Stimulated activated CD4-positive, alpha-beta T cell treated with anti-CD3 and anti-CD28 coated beads, TNF-alpha, amount 100 ng/mL, for 48 hours (primary cell): ENCODE measurements around the gene SFMBT2.

Source experiments
- DNase-seq, 3 donors: peaks; one replicate each; pipeline ENCODE4 v3.0.0-alpha.2; 2020; ENCODE audit warnings: low read depth in 3 of 3

The SFMBT2 gene

DNA sequence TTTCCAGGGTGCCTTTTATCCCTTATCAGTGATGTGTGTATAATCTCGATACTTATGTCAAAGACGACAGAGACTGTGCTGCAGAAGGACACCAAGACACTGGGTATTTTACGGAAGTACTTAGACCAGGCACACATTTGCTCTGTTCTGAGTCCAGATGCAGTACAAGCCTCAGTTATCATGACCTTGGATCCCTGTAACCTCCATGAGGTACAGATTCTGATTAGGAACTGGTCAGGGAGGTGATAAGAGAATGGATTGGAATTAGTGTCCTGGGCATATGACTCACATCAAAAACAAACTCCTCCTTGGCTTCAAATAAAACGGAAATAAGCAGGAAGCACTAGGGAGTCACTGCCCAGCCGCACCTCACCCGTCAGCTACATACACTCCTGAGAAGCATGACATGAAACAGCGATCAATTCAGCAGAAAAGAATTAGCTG is 146.5 kb downstream of the SFMBT2 start:
- no peak for DNase-seq

DNA sequence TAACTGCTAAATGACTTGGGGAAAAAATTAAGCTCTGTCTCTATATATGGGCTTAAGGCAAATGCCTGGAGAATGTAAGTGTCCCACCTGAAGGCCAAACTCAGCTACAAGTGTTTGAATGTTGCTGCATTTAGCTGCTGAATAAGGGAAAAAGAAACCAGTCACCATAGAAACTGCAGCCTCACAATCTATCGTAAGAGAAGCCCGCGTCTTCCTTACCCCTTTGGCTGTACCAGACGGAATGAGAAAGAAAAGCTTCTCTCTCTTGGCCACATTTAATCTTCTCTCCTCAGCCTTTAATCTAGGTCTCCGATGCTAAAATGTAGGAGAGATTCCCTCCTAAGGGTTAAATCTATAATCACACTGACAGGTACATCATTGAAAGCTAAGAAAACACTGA is 147.2 kb downstream of the SFMBT2 start:
- DNase-seq: no peak

DNA sequence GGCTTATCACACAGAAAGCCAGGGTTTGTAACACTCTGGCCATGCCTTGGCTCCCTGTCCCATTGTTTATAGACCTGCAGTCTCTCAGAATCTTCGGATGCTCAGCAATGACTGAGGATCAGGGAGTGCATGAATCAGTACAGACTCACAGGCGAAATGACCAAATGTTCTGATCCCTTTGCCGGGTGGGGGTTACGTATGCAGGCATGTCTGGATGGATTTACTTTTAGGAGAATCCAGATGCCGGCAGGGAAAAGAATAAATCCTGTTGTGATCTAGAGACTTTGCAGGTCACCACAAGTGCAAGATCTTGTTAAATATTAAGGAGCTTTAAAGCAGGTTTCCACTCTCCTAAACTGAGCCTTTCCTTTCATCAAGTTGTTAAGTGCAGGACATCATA is 149.5 kb downstream of the SFMBT2 start:
- DNase-seq: no peak

DNA sequence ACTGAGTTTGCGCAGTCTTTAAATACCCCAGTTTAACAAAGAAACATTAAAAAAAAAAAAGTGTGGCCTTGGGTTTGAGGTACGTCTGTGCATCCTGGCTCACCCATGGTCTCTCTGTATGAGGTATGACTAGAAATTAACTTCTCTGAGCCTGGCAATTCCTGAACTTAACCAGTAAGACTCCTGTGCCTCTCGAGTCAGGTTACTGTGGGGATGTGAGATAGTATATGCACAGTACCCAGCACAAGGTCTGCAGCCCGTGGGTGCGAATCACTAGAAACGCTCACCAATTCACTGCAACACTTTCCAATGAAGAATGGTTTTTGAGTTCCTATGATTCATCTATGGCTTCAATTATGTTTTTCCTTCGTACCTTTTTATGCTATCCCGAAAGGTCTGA is 149.9 kb downstream of the SFMBT2 start:
- no peak for DNase-seq

DNA sequence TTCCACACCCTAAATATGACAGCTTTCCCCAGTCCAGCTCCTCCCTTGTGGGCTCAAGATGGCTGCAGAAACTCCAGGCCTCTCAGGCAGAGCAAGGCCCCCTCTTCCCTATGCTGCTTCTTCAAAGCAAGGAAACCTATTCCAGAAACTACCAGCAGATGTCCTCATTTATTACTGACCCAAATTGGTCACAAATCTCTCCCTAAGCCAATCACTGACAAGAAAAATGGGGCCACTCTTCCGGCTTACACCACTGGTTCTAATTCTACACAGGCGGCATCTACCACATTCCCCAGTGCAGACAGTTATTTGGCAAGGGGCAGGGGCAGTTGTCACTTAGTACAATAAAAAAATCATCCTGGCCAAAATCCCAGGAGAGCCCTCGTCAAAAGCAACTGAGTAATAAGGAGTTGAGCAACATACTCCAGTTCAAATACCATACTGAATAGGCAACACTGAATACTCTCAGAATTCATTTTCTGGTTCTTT is 150.4 kb downstream of the SFMBT2 start:
- no peak for DNase-seq

DNA sequence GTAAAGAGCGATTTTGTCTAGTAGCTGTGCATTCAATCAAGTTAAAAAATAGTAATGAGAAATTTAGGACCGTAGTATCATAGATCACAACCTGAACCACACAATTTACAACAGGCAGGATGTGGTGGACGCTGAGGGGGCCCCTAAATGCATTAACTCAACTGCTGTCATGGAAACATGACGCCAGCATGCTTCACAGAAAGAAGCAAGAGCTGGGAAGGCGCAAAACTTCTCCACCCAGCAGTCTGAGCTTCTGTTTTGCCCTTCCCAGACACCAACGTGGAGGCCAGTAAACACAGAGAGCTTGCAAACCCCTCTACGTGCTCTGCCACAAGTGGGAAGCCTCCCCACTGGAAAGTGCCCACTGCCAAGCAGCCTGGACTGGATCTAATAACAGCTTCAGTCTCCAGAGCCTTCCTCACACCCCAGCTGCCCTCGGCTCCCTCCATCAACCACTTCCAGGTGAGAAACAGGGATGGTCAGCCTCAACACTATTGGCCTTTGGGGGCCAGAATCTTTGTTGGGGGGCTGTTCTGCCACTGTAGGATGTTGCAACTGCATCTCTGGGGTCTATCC is 151.8 kb downstream of the SFMBT2 start:
- DNase-seq: peak; percentile 34 to 50 (median 49)

DNA sequence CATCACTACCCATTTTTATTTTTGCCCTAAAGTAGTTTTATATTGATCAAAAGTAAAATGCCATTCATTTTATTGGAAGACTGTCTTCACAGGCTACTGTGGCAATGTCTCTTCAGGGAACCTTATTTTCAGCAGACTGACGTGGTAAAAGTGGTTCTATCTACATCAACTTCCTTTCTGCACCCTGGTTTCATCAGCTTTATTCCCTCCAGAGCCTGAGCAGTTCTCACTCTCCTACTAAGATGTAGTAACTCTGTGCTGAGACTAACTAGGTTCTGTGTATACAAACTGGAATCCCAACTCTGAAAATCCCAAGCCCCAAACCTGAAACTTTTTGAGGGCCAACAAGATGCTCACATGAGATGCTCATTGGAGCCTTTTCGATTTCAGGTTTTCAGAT is 155.3 kb downstream of the SFMBT2 start:
- DNase-seq: no peak

DNA sequence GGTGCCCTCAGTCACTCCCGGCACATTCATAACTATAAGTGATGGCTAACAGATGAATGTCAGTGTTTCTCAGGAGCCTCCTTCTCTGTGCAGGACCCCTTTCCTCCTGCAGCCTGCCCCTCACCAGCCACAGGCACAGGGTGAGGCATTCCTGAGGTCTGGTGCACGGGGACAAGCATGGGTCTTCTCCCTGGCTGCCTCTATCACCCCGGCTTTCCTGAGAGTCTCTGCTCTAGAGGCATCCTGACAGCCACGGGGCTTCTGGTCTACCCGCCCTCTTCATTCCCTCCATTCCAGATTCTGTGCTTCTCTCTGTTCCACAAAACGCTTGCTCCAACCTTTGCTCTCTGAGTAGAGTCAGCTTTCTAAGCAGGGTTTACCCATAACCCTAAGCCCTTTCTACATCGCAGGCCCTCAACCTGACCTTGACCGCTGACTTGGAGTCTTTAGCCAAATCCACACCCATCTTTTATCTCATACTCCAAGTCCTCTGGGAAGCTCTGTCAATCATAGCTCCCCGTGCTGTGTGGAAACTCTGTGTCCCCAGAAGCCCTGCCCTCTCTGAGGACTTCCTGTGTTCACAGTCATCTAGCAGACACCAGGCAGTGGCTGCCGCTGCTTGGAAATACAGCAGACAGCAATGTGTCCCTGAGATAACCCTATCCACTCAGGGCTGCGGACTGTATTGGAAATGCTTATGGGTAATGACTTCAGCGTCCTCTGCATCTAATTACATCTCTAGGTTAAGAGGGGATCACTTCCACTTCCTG is 159.0 kb downstream of the SFMBT2 start:
- DNase-seq: no peak

DNA sequence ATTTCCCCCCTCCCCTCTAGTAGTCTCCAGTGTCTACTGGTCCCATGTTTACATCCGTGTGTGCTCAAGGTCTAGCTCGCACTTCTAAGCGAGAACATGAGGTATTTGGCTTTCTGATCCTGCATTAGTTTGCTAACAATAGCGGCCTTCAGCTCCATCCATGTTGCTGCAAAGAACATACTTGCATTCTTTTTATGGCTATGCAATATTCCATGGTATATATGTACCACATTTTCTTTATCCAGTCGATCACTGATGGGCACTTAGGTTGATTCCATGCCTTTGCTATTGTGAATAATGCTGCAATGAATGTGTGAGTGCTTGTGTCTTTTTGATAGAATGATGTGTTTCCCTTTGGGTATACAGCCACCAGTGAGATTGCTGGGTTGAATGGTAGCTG is 160.6 kb downstream of the SFMBT2 start:
- no peak for DNase-seq

DNA sequence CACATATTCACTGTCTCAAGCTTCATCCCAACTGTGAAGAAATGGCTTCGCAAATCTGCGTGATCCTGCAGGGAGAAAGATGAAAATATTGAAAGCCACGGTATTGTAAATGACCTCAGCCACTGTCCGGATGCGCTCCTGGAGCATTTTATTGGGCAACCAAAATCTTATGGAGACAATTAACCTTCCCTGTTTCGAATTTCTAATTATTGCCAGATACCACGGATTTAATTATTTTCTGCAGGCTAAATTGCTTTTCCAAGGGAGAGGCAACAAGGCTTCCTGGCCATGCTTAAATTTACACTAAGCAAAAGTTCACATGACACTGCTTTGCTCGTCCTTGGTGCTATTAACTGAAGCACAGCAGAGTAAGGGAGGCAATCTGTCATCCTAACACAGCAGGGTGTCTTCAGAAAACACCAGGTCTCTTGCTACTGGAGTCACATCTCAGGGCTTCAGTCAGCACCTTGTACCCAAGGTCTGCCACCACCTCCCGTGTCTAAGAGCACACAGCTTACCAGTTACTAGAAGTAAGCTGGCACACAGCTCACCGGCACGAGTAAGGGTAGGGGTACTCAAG is 162.2 kb downstream of the SFMBT2 start:
- no peak for DNase-seq

DNA sequence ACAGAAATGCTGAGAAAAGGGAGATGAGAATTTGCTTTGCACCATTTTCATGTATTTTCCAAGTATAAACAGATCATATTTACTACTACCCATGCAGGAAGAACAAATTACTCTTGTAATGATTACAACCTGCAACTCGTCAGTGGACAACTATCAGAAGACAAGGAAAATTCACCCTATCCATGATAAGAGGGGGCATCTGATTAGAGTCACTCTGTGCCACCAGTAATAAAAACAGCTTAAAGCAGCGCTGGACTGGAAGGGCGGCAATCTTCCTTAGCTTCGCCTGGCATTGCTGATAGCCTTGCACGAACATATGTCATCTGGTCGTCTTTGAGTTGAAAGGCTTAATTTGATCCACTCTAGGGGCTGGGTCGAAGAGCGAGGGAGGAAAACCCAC is 162.7 kb downstream of the SFMBT2 start:
- no peak for DNase-seq

DNA sequence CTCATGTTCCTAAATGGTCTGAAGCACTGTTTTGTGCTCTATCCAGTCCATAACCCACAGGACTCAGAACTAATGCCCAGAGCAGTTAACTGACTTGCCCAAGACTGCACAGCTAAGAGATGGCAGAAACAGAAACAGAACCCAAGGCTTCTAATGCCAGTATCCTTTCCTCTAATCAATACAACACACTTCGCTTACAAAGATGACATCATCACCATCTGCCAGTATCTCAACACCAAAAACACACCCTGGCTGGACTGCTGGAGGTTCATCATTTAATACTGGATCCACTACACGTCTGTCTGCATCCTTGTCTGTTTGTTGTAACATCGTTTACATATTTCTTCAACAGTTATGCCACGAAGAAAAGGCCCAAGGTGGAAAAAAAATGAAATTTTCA is 165.3 kb downstream of the SFMBT2 start:
- DNase-seq: no peak

DNA sequence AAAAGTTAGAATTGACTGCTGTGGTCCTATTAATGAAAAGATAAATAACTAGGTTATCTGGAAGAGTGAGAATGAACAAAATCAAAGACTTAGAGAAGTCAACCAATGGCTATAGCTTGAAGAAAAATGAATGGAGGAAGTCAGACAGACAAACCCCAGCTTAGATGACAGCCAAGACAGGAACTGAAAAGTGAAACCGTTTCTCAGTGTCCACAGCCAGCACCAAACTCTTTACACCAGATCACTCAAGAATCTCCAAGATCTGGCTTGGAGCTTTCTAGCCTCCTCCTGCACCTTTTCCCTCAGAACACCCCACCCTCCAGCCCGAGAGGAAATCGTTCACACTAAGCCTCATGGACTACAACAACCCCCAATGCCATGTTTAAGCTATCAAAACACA is 167.0 kb downstream of the SFMBT2 start:
- no peak for DNase-seq

DNA sequence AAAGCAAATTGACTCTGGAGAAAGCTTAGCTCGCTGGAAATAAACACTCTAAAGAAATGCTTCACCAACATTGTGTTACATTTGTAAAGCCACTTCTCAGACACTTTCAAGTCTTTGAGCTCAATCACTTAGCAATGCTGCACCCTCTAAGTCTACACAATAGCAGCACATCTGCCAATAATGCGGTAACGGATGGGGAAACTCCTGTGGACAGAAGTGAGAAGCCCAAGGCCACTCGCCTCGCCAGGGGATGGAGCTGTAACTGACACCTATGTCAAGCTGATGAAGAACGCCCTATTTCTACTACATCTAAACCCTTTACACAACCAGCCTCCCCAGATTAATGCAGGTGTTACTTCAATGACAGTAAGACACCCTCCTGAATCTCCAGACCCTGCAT is 167.7 kb downstream of the SFMBT2 start:
- no peak for DNase-seq

DNA sequence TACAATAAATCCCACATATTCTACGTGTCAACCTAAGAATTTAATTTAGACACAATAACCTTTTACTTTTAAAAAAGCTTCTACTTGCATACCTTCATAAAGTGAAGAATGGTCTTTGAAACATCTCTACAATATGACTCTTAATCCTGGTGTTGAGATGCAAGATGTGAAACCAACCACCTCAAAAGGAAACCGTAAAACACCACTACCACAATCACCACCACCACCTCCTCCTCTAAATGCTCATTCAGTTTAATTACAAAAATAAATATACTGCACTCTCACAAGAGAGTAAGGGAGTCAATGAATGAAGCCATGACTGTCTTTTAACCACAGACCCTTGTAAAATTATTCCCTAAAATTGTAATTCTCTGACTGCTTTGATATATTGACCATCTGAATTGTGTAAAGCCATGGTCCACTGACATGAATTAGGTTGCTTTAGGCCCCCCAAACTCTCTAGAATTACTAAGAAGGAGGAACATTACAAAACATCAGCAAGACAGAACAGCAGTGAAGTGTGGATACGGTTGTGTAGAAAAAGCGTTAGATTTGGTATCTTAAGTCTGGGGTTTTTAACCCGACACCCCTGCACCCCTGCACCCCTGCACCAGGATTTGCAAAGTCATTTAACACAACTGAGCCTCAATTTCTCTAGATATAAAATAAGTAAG is 171.4 kb downstream of the SFMBT2 start:
- DNase-seq: no peak

DNA sequence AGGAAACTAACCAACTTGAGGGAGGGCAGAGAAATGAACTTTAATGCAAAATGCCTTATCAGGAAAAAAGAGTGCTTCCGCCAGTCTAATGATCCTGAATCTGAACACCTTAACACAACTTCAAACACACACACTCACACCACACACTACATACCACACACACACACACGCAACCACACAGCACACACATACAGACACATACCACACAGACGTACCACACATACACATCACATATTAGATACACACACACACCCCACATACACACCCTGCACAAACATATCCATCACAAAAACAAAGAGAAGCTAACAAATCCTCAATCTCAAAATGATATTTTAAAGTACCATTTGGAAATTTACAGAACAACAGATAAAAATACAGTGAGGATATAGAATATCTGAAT is 175.5 kb downstream of the SFMBT2 start:
- DNase-seq: no peak

DNA sequence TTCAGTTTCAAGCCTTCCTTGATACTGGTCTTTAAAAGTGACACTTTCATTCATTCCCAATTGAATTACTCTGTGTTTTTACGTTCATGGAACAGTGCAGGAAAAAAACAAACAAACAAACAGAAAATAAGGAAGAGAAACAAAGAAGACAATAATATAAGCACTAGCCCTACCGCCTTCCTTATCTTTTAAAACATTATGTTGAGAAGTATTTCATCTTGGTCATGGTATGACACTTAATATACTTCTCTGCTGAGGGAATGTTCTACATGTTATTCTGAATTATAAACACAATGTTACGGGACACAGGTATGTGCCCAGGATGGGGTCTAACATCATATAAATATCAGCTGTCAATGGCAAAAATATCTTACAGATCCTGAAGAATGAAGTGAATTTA is 176.7 kb downstream of the SFMBT2 start:
- DNase-seq: no peak

DNA sequence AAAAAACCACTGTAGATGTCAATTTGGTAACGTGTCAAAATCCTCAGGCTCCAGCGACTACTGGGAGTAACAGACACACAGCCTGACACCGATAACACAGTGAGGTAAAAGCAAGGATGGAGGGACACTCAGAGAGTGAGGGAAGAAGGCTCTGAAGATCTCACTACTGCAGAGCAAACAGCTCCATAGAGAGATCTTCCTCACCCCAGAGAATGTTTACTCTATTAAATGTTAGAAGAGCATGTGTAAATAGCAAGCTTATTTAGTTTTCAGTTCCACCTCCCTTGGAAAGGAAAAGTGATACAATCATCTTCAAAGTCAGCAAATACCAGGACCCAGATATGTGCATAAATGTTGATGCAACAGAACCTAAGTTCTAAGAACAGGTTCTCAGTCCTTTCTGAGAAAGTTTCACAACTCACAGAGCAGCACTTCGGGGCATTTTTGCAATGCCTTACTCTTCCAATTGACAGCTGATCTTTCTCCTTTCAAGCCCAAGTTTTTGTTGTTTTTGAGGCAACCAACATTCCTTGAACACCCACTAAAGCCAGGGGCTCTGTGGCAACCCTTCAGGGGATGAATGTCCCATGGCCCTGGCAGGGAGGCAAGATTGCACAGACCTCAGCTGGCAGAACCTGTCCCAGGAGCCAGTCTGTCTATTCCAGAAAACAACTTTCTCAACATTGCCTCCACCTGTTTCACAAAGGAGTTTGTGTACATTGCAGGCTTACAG is 177.4 kb downstream of the SFMBT2 start:
- no peak for DNase-seq

DNA sequence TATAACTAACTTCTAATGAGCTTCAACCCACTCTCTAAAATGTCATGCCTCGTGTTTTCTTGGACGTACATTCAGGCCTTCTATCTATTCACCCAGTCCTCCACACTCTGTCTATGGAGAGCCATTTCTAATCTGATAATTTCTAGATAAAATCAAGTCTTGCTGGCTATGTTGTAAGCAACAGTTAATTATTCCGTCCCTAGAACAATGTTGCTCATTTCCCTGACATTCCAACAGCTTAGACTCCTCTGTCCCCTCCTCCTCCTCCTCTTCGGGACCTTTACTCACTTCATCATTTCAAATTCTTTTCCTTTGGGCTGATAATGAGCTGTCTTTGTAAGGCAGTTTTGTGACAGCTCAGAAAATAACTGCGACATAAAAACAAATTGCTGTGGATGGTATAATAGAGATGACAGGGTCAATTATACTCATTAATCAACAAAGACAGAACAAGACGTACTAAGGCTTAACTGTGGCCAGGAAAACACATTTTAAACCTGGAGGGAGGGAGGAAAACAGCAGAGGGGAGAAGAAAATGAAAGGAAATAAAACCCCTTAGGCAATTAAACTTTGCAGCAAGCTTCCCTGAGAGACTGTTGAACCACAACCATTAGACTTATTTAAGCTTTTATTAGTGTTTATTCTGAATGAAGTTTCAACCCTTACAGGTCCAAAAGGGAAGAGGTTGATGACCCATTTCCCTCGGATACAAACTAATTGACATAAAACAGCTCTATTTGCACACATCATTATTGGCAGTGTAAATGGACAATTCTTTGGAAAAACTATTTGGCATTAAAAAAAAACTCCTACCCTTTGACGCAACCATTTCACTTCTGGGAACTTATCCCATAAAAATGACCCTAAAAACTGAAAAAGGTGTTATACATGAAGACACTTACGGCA is 179.1 kb downstream of the SFMBT2 start:
- no peak for DNase-seq

DNA sequence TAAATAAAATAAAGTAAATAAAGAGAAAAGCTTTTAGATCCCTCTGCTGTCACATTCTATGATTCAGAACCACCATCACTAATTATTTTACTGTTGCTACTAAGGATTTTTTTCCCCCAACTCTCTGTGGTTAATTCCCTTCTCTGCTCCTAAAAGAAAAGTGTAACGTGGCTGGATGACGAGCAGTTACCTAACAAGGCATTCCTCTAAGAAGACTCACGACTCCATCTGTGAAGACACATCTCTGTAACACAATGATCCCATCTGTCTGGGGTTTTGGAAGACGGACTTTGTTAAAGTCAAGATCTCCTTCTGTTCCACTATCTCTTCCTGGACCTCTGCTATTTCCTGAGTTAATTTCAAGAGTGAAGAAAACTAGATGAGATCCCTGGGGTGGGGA is 179.9 kb downstream of the SFMBT2 start:
- DNase-seq: no peak

DNA sequence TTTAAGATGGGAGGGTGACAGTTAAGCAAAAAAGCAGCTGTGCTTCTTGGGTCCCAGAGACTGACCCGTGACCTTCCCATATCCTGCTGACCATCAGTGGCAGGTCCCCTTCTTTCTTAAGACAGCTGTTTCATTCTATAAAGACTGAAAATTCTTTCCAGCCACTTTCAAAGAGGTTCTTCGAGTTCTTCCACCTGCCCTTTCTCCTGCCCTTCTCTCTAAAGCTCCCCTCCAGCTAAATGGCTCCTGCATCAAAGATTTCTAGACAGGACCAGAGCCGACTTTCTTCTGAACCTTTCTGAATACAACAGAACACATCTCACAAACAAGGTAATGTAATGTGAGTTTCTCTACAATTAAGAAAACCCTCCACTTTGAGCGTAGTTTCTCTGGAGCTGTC is 180.8 kb downstream of the SFMBT2 start:
- no peak for DNase-seq
